Upper lobe of left lung (tissue), 4 donors: Measurements from ENCODE around the gene BRAT1.

Experiments
- POLR2AphosphoS5 ChIP-seq, 2 donors: sonication (generic); formaldehyde crosslinking; IDR thresholded peaks; one replicate each; pipeline ENCODE4 v1.5.1; 2017; ENCODE audit warnings: antibody characterized with exemption in 2 of 2
- TF ChIP-seq, protein P1 (sequence below), 6 experiments: fragments of 450-650 bp in 4 of 6; fragments of 200-600 bp in 2 of 6; sonication (generic) in 2 of 6; IDR thresholded peaks; one replicate each; pipeline ENCODE4 v1.5.1; 2016 to 2019; ENCODE audit warnings: antibody characterized with exemption in 6 of 6

DNA sequence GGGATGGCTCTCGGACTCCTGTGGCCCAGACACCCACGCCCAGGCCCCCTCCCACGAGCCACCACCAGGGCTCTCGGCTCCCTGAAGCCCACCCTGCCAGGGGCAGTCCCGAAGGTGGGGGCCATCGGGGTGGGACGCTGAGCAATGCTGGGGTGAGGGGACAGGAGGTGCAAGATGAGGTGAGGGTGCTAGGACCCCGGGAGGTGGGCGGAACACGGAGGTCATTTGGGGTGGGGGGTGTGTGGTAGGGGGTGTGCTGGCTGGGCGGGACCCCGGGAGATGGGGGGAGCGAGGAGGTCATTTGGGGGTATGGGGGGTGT is 52.7 kb downstream of the BRAT1 start:
- TF ChIP-seq, protein P1, sequence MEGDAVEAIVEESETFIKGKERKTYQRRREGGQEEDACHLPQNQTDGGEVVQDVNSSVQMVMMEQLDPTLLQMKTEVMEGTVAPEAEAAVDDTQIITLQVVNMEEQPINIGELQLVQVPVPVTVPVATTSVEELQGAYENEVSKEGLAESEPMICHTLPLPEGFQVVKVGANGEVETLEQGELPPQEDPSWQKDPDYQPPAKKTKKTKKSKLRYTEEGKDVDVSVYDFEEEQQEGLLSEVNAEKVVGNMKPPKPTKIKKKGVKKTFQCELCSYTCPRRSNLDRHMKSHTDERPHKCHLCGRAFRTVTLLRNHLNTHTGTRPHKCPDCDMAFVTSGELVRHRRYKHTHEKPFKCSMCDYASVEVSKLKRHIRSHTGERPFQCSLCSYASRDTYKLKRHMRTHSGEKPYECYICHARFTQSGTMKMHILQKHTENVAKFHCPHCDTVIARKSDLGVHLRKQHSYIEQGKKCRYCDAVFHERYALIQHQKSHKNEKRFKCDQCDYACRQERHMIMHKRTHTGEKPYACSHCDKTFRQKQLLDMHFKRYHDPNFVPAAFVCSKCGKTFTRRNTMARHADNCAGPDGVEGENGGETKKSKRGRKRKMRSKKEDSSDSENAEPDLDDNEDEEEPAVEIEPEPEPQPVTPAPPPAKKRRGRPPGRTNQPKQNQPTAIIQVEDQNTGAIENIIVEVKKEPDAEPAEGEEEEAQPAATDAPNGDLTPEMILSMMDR (IDR thresholded peaks at IDR 0.05): no peak
- TF ChIP-seq POLR2AphosphoS5 (IDR thresholded peaks at IDR 0.05): no peak
